Upper lobe of left lung (tissue), 6 donors: ENCODE measurements around the gene UNC13C. TPM values are rescaled to one million over a fixed set of nuclear protein-coding genes. Genes with fewer than 3 reads are reported as not detected.
"Not testable (repeated sequence)": the region's sequence is repeated elsewhere in the genome, so short reads cannot be mapped to it uniquely, and the experiment has no call there.

Source experiments
- ATAC-seq, 2 donors: fragments of 200-7000 bp; cut with Tn5 transposase; one replicate each; pipeline ENCODE4 v1.9.1; 2022; ENCODE audit warnings: mild to moderate bottlenecking in 2 of 2, moderate library complexity in 2 of 2; ENCODE audit not compliant: low FRiP score in 2 of 2
- DNase-seq, 2 donors: peaks; one replicate each; pipeline ENCODE4 v3.0.0-alpha.2; 2019 to 2020
- H3K27ac ChIP-seq, 4 donors: fragments of 200-600 bp; sonication (generic); one replicate each; pipeline ENCODE4 v1.5.1; 2016 to 2019
- H3K27me3 ChIP-seq, 4 donors: fragments of 200-600 bp; sonication (generic); one replicate each; pipeline ENCODE4 v1.5.1; 2017 to 2019
- H3K36me3 ChIP-seq, 4 donors: fragments of 200-600 bp; sonication (generic); one replicate each; pipeline ENCODE4 v1.5.1; 2016 to 2019
- H3K4me1 ChIP-seq, 4 donors: fragments of 200-600 bp; sonication (generic); one replicate each; pipeline ENCODE4 v1.5.1; 2018 to 2019
- H3K4me3 ChIP-seq, 4 donors: fragments of 200-600 bp; sonication (generic); one replicate each; pipeline ENCODE4 v1.5.1; 2017 to 2019; ENCODE audit warnings: mild to moderate bottlenecking in 2 of 4, moderate library complexity in 1 of 4
- H3K9me3 ChIP-seq, 4 donors: fragments of 200-600 bp; sonication (generic); one replicate each; pipeline ENCODE4 v1.5.1; 2018 to 2019
- CTCF ChIP-seq, 6 experiments: fragments of 450-650 bp in 4 of 6; fragments of 200-600 bp in 2 of 6; sonication (generic) in 2 of 6; IDR thresholded peaks; one replicate each; pipeline ENCODE4 v1.5.1; 2016 to 2019; ENCODE audit warnings: antibody characterized with exemption in 6 of 6
- EP300 ChIP-seq, 4 donors: sonication (generic); formaldehyde crosslinking; IDR thresholded peaks; one replicate each; pipeline ENCODE4 v1.5.1; 2017; ENCODE audit warnings: antibody characterized with exemption in 4 of 4, control low read depth in 2 of 4
- POLR2A ChIP-seq, 4 donors: fragments of 450-650 bp; IDR thresholded peaks; one replicate each; pipeline ENCODE4 v1.5.1; 2016 to 2017; ENCODE audit warnings: antibody characterized with exemption in 4 of 4, mild to moderate bottlenecking in 2 of 4
- POLR2AphosphoS5 ChIP-seq, 2 donors: sonication (generic); formaldehyde crosslinking; IDR thresholded peaks; one replicate each; pipeline ENCODE4 v1.5.1; 2017; ENCODE audit warnings: antibody characterized with exemption in 2 of 2
- WGBS, 2 donors: methylation state at CpG; one replicate each; pipeline ENCODE4 v1.1.5; 2017 to 2018; 5-methylcytosine and 5-hydroxymethylcytosine counted together
- total RNA-seq, 6 donors: library from RNA; depleted of rRNA in 4 of 6; stranded (reverse); fragments of >200 nt in 4 of 6; gene quantifications; one replicate each; pipeline versions ENCODE4 v1.1.0 to v1.2.1, GENCODE V29; 2016 to 2021
- donor health status: DM: no; HTN: no; CAD: no; lungs with moderate emphysema.
- donor health status: DM: no; HTN: yes; CAD: no; lungs with severe emphysema.

The UNC13C gene
- total RNA-seq, 6 donors from 2014 or later = 0.07 to 1.0 (median 0.34) TPM

- Histone ChIP-seq H3K36me3 (no peaks in the 10 kb centered on the region), H3K9me3 (no peaks in the 10 kb centered on the region), H3K4me3 (no peak overlapping the region), H3K27ac (no peak overlapping the region), H3K4me1 (no peaks in the 10 kb centered on the region), H3K27me3 (no peaks in the 10 kb centered on the region)
- DNase-seq (no peak), ATAC-seq (no peak)
- no peak for TF ChIP-seq EP300 (IDR thresholded peaks at IDR 0.05)
- no peak for TF ChIP-seq POLR2AphosphoS5 (IDR thresholded peaks at IDR 0.05)
- no peak for TF ChIP-seq CTCF (IDR thresholded peaks at IDR 0.05)
- no peak for TF ChIP-seq POLR2A (IDR thresholded peaks at IDR 0.05)
- WGBS, 2 donors = 82 to 95% methylated on average over 1 of the region's 1 CpG
Observed at GRCh38 chr15:54388746-54389145, 410.5 kb downstream of the UNC13C start.

- TF ChIP-seq CTCF (IDR thresholded peaks at IDR 0.05) (no peak), EP300 (IDR thresholded peaks at IDR 0.05) (no peak), POLR2A (IDR thresholded peaks at IDR 0.05) (no peak), POLR2AphosphoS5 (IDR thresholded peaks at IDR 0.05) (no peak)
- no peak for DNase-seq
- Histone ChIP-seq H3K27ac (no peak overlapping the region), H3K4me1 (no peaks in the 10 kb centered on the region), H3K27me3 (no peaks in the 10 kb centered on the region), H3K9me3 (no peaks in the 10 kb centered on the region), H3K36me3 (no peaks in the 10 kb centered on the region), H3K4me3 (no peak overlapping the region)
- WGBS, 2 donors = 81 to 82% methylated on average over 2 of the region's 2 CpGs
- no peak for ATAC-seq
Observed at GRCh38 chr15:54410481-54410880, 432.2 kb downstream of the UNC13C start.

GRCh38 chr15:54424171-54424570 is 445.9 kb downstream of the UNC13C start:
- Histone ChIP-seq H3K9me3 (no peaks in the 10 kb centered on the region), H3K27ac (no peak overlapping the region), H3K4me3 (no peak overlapping the region), H3K4me1 (no peaks in the 10 kb centered on the region), H3K36me3 (no peaks in the 10 kb centered on the region), H3K27me3 (no peaks in the 10 kb centered on the region)
- ATAC-seq = no peak
- no peak for DNase-seq
- 58 to 68% methylated on average over 2 of the region's 2 CpGs for WGBS, 2 donors
- no peak for TF ChIP-seq EP300 (IDR thresholded peaks at IDR 0.05)
- TF ChIP-seq POLR2AphosphoS5 (IDR thresholded peaks at IDR 0.05) = no peak
- TF ChIP-seq POLR2A (IDR thresholded peaks at IDR 0.05) = no peak
- no peak for TF ChIP-seq CTCF (IDR thresholded peaks at IDR 0.05)

- H3K4me3 ChIP-seq = no peak overlapping the region
- H3K27me3 ChIP-seq = no peaks in the 10 kb centered on the region
- no peaks in the 10 kb centered on the region for H3K4me1 ChIP-seq
- no peak for DNase-seq
- 70 to 75% methylated on average over 4 of the region's 4 CpGs for WGBS, 2 donors
- no peaks in the 10 kb centered on the region for H3K36me3 ChIP-seq
- H3K9me3 ChIP-seq = no peaks in the 10 kb centered on the region
- no peak overlapping the region for H3K27ac ChIP-seq
- no peak for TF ChIP-seq POLR2AphosphoS5 (IDR thresholded peaks at IDR 0.05)
- no peak for ATAC-seq
Observed at GRCh38 chr15:54428596-54428995, 450.4 kb downstream of the UNC13C start.

- H3K27ac ChIP-seq, H3K4me1 ChIP-seq, ATAC-seq, H3K27me3 ChIP-seq, H3K36me3 ChIP-seq, H3K4me3 ChIP-seq: not testable (repeated sequence)
- peaks cover 3 to 23% (median 12%) of the 10 kb centered on the region in 4 donors for H3K9me3 ChIP-seq
- peak in 1 of 2 donors; percentile 8 for DNase-seq
- 88 to 89% methylated on average over 9 of the region's 9 CpGs for WGBS, 2 donors
Observed at GRCh38 chr15:54450288-54450687, 472.0 kb downstream of the UNC13C start.

- H3K9me3 ChIP-seq = peaks cover 0 to 14% (median 5%) of the 10 kb centered on the region in 4 donors
- H3K4me1 ChIP-seq = no peaks in the 10 kb centered on the region
- 68 to 74% methylated on average over 1 of the region's 1 CpG for WGBS, 2 donors
- H3K36me3 ChIP-seq = no peaks in the 10 kb centered on the region
- no peak overlapping the region for H3K27ac ChIP-seq
- no peak for ATAC-seq
- DNase-seq = no peak
- H3K4me3 ChIP-seq = no peak overlapping the region
- no peaks in the 10 kb centered on the region for H3K27me3 ChIP-seq
- TF ChIP-seq EP300 (IDR thresholded peaks at IDR 0.05) (no peak), CTCF (IDR thresholded peaks at IDR 0.05) (no peak), POLR2A (IDR thresholded peaks at IDR 0.05) (no peak), POLR2AphosphoS5 (IDR thresholded peaks at IDR 0.05) (no peak)
Observed at GRCh38 chr15:54456413-54456812, 478.2 kb downstream of the UNC13C start.
